Stimulated activated CD8-positive, alpha-beta memory T cell treated with anti-CD3 and anti-CD28 coated beads, Interleukin-7, amount 100 ng/mL, for 24 hours (primary cell): ENCODE measurements around the gene FHOD3.
"Not testable (repeated sequence)": the region's sequence is repeated elsewhere in the genome, so short reads cannot be mapped to it uniquely, and the experiment has no call there.

Experiments used
- DNase-seq: peaks from one replicate; pipeline ENCODE4 v3.0.0-alpha.2; 2020; ENCODE audit warnings: low read depth

Gene FHOD3

DNA sequence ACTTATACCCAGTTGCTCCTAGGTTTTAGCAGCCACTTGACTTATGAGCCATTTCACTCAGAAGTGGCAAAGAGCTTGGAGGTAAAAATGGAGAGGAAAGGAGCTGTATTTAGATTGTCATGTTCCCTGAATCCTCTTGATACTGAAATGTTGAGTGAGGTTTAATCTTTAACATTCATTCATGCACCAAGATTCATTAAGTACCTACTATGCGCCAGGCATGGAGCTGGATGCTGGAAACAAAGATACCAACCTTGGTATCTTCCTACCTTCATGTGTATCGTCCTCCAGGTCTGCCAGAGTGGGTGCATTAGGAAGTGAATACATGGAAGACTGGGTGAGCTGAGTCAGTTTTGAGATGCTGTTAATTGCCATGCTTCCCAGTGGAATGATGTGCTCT lies 507.6 kb downstream of the FHOD3 start:
- DNase-seq, result no peak

DNA sequence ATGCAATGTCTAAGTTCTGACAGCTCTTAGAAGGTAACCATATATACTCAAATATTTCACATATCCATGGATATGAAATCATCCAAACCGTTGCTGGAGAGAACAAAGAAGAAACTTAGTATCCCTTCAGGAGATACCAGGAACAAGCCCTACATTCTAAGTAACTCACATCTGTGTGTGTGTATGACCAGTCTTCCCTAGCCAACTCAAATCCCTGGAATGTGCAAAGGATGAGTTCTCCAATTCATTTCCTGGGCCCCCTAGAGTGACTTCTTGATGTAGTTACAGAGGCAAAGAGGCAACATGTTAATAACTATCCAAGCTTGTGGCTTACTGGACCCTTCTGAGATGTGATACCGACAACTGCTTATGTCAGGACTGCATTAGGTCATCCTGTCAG lies 511.2 kb downstream of the FHOD3 start:
- DNase-seq, result no peak

DNA sequence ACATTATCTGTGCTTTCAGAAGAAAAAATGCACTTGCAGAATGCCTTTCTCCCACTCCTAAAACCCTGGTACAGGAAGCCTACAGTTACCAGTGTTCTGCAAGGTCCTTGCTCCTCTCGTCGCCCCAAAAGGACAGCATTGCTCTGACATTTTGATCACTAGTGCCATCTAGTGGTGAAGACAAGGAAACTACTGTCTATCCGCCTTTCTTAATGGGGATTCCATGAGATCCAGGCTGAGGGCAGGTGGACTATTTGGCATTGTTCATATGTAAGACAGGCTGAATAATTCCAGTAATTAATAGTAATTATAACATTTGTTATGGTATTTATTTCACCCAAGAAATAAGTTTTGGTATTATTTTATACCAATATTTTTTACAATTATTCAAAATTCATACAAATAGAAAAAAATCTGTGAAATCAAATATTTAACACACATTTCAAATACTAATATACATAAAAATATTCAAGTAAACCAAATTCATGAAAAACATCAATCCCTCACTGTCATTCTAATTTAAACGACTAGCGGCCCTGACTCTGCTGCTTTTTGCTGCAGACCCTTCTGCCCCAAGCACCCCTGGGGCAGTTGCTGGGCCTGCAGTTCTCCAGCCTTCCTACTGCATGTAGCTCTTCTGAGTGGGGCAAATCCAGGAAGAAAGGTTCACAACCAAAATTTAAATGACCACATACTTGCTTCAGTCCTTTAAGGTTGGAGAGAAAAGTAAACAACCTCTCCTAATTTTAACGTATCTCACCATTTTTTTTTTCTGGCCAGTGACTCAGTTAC lies 512.3 kb downstream of the FHOD3 start:
- DNase-seq, result no peak

DNA sequence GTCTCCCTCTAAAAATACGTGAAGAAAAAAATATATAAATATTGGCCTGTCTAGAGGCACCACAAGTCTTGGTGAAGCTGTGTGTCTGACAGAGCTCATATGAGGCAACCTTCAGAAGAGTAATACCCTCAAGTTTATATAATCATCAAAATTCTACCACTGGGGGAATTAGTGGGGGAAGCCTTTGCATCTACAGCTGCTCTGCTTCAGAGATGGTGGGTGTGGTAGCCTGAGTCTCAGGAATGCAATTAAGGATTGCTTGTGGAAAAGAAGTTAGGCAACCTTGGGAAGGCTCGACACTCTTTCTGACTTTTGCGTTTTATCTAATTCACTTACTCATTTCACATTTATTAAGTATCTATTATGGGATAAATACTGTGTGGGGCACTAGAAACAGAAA lies 513.9 kb downstream of the FHOD3 start:
- no peak for DNase-seq

DNA sequence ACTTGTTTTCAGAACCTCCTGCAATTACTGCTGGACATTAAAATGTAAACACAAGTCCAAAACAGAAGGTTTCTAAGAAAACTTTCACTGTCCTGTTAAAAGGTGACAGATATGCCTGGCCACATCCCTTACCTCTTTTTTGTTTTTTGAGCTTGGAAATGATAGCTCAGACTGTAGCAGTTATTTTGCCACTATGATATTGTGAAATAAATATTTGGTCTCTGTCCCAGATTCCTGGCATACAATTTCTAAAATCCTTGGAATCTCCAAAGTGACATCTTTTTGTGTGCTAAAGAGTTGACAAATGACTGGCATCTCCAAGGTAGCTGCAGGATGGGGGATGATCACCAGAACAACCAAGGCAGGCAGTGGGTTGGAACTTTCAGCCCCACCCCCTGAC lies 514.4 kb downstream of the FHOD3 start:
- no peak for DNase-seq

DNA sequence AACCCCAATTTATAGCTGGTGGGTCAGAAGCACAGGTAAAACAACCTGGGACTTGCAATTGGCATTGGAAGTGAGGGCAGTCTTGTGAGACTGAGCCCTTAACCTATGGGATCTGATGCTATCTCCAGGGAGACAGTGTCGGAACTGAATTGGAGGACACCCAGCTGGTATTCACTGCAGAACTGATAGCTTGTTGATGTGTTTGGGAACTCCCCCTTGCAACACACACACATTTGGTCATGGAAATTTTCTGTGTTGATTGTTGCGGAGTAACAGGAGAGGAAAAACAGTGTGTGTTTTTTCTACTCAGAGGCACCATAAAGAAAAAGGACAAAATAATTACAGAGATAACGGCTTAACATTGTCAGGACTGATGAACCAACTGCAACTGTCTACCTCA lies 515.2 kb downstream of the FHOD3 start:
- no peak for DNase-seq

DNA sequence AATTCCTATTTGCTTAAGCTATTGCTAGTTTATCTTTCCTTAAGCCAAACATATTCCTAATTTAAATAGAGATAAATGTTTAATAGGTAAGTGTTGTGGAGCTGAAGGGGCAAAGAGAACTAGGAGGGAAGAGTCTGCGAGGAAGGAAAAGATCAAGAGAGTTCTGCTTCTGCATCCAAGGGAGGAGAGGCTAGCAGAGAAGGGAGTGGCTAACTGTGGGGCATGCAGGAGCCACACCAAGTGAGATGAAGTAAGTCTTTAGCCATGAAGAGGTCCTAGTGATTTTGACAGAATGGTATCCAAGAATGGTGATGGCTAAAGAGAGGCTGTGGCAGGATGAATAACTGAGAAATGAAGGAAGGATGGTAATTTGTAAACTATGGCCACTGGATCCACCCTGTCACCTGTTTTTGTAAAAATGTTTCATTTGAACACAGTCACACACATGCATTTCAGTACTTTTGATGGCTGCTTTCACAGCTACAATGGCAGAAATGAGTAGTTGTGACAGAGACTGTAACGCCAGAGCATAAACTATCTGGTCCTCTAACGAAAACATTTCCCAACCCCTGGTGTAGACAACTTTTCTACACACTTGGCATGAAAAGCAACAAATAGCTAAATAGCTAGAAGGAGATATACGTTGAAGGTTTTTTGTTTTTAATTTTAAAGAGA lies 515.7 kb downstream of the FHOD3 start:
- no peak for DNase-seq

DNA sequence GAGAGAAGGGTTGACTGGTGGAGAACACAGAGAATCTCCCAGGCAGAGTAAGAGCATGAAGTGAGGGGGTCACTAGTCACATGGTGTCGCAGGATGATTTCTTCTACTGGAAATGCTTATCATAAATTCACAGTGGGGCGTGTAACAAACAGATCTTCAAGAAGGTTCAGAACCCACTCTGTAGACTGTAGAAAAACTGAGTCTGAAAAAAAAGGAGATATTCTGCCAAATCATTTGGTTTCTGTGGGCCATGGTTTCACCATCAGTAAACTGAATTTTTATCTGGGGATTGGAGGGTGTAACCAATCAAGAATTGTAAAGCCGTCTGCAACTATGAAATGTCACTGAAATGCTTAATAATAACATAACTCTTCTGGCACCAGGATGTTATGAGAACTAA lies 516.3 kb downstream of the FHOD3 start:
- DNase-seq, result no peak

DNA sequence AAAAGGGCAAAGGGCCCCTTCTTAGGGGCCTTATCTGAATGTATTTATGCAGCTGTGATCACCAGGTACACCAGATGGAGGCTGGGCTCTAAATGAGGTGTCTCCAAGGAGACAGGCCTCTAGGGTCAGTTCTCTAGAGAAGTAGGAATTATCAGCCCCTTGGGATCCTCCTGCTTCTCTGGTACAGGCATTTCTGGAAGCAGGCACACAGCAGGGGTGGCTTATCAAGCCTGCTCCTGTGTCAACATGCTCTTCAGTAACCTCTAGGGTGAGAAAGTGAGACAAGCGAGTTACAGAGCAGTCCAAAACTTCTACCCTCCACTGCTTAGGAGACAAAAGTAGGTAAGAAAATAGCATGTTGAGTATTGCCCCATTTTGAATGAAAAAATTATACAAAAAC lies 517.5 kb downstream of the FHOD3 start:
- no peak for DNase-seq

DNA sequence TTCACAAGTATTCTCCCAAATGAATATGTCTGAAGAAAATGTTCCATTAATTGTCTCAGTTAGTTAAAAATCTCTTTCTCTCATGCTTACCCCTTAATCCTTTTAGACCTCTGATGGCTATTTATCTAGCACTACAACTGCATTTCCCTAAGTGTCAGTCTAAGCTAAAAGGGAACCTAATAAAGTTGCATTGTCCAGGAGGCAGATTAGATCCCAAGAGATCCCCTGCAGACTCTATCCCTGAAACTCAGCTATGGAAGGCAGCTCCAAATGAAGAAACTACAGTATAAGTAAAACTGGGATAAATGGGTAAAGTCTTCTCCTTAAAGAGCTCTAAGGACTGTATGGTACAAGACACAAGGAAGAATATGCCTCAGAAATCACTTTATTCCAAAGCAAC lies 518.6 kb downstream of the FHOD3 start:
- DNase-seq, result not testable (repeated sequence)

DNA sequence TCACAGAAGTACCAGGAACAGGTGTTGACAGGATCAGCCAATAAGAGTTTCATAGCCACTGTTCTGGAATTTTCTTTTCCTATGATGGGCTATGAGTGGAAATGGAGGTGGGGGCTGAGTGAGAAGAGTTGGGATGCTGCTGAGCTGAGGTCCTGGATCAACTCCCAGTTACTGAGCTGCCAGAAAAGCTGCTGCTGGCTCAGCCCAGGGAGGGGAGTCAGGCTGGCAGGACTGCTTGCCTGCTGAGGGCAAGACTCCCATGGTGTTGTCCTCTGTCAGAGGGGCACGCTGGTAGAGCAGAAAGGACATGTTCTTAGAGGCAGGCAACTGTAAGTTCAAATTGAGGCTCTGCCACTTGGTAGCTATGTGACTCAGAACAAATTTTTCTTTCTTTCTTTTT lies 519.5 kb downstream of the FHOD3 start:
- no peak for DNase-seq

DNA sequence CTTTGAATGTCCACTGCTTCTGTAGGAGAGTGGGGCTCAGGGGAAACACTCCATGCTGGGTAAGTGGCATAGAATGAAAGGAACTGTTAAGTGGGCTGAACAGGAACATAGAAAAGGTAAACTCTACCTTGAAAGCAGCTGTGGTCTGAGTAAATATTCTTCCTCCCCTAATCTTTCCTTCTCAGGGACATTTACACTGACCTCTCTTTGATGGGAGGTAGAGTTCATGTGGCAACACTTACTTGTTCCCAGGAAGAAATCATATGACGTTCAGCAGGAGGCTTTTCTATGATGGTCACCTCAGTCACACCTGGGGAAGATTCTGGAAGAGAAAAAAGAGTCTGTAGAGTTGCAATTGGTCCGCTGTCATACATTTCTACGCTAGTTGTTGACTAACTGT lies 521.1 kb downstream of the FHOD3 start:
- no peak for DNase-seq

DNA sequence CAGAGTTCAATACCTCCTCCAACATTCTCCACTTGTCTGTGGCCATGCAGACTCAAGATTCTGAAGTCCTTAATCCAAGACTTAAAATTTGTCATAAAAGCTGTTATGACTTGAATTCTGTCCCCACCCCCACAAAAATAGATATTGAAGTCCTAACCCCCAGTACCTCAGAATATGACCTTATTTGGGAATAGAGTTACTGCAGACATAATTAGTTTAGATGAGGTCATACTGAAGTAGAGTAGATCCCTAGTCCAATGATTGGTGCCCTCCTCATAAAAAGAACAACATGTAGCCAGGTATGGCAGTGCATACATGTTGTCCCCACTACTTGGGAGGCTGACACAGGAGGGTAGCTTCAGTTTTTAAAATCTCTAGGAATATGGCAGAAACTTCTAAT lies 522.1 kb downstream of the FHOD3 start:
- DNase-seq, result no peak

DNA sequence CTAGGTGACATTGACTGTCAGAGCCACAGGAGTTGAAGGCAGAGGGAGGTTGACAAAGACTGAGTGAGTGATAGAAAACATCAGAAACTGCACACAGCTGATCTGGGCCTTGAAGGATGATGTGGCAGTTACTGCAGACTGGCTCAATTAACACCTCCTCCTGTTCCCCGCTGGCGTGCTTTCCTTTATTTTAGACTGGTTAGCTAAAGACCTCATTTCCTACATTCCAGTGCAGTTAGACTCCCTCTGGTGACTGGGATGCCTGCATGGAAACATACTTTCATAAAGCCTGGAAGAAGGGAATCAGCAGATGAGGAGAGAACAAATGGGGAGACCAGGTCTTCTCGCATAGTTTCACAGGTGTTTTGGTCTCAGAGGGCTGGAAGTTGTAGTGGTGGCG lies 524.2 kb downstream of the FHOD3 start:
- DNase-seq, result no peak

DNA sequence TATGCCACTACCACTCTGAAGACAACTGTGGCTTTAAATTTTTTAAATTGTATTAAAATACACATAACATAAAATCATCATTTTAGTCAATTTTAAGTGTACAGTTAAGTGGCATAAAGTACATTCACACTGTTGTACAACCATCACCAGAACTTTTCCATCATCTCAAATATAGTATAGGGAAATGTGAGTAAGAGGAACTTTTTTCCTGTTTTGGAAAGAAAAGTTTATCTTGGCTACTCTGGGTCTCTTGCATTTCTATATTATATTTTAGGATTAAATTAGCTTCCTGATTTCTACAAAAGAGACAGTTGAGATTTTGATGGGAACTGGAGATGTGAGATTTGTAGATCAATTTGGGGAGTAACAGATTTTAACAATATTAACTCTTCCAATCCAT lies 528.0 kb downstream of the FHOD3 start:
- no peak for DNase-seq

DNA sequence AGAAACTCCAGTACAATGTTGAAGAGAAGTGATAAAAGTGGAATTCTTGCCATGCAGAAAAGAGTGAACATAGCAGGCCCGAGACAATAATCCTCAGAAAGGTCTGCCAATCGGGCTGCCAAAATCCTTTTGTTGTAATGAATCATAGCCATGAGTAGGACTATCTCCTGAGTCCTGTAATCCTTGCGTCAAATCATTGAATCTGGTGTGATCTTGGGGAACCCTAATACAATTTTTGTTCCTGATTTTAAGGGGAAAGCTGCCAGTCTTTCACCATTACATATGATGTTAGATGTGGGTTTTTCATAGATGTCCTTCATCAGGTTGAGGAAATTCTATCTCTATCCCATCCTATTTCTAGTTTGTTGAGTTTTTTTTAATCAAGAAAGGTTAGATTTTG lies 529.0 kb downstream of the FHOD3 start:
- DNase-seq, result no peak

DNA sequence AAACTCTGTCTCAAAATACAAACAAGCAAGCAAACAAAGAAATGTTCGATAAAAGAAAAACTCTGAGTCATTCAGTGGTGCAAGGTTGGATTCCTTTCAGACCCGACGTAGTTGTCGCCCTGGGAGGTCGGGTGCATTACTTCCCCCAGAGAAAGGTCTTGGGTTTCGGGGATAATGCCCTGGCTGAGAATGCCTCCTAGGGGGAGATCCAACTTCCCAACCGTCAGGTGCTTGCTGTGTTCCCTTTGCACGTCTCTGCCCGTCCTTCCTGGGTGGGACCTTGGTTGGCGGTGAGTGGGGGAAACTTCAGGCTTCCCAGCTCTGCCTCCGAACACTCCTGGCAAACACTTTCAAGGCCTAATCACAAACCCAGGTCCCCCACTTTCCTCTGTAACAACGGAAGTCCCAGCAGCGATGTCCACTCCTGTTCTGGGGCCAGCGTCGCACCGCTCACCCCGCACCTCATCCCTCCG lies 530.7 kb downstream of the FHOD3 start:
- DNase-seq, result peak; percentile 2

DNA sequence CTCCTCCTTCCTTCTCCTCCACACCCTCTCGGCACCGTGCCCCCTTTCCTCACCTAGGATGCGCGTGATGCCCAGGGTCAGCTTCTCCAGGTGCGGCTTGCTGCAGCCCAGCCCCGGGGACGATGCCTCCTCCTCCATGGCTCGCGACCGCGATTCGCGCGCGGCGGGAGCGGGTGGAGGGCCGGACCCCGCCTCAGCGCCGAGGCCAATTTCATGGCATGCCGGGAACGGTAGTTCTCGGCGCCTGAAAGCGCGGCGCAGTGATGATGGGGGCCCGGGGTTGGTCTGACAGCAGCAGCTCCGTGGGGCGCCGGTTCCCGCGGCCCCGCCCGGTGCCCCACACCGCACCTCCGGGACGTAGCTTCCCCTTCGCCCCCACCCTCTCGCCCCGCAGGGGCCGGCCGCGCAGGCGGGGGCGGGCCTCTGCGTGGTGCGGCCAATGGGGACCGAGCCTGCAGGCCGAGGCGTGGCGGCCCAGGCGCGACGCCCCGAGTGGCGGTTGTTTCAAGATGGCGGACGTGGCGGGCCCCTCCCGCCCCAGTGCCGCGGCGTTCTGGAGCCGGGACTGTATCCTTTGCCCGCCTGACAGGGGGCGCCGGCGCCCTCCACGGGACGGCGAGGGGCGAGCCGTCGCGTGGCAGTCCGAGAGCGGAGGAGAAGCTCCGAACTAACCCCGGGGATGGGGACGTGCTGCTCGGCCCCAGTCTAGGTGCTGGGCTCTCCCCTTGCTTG lies 531.3 kb downstream of the FHOD3 start, which contains the start of the genes KIAA1328 and TPGS2:
TSS of gene KIAA1328 (plus strand) at position 498 of the 732 bp plus-strand sequence. CDS start at position 510, 12 bp downstream.
TSS of gene TPGS2 (minus strand) at position 373 of the 732 bp plus-strand sequence. CDS start at position 138, 235 bp downstream.
- peak; percentile 63 for DNase-seq
